GM06990 (cell line): Measurements from ENCODE around the gene TMTC3.

Experiments used
- DNase-seq: peaks from one replicate; pipeline ENCODE4 v3.0.0-alpha.2; 2011; ENCODE audit not compliant: insufficient read length; ENCODE audit errors: extremely low read depth
- H3K27me3 ChIP-seq: replicated peaks from 2 replicates; pipeline ENCODE4 v1.6.0; 2011; ENCODE audit warnings: low read length; ENCODE audit not compliant: control insufficient read depth, insufficient read depth
- H3K36me3 ChIP-seq: 2 replicates; pipeline ENCODE4 v1.5.1; 2011; ENCODE audit warnings: low read length; ENCODE audit not compliant: control insufficient read depth, insufficient read depth
- H3K4me3 ChIP-seq: replicated peaks from 2 replicates; pipeline ENCODE4 v1.5.1; 2011; ENCODE audit warnings: low read depth, mild to moderate bottlenecking, control low read depth, low read length
- CTCF ChIP-seq: IDR thresholded peaks from 2 replicates; pipeline ENCODE4 v1.5.1; 2011; ENCODE audit warnings: low read length, control low read depth, mild to moderate bottlenecking, inconsistent platforms; ENCODE audit not compliant: insufficient read depth, poor library complexity, severe bottlenecking

The TMTC3 gene

GRCh38 chr12:88141774-88142609 lies at the start of gene TMTC3, which contains the start of gene CEP290:
TSS of gene TMTC3 (plus strand) at chr12:88142307. CDS start at chr12:88148316, 6,009 bp downstream.
TSS of gene CEP290 (minus strand) at chr12:88142088. CDS start at chr12:88141307, 781 bp downstream.
- Histone ChIP-seq H3K36me3 (peaks cover under 1% of the 10 kb centered on the region), H3K4me3 (peak within 1 kb of the TSS; percentile 77), H3K27me3 (no peaks in the 10 kb centered on the region)
- DNase-seq: peak; percentile 93
- TF ChIP-seq CTCF: no peak

- TF ChIP-seq CTCF: no peak
- Histone ChIP-seq H3K36me3 (no peaks in the 10 kb centered on the region; the same call in 1 of the 2 replicates), H3K27me3 (no peaks in the 10 kb centered on the region), H3K4me3 (no peak overlapping the region)
- no peak for DNase-seq
Observed at GRCh38 chr12:88092771-88093170, 49.3 kb upstream of the TMTC3 start.

- no peak for TF ChIP-seq CTCF
- H3K4me3 ChIP-seq: no peak overlapping the region
- DNase-seq: no peak
Observed at GRCh38 chr12:88093573-88093972, 48.5 kb upstream of the TMTC3 start.

GRCh38 chr12:88108021-88108420 lies 34.1 kb upstream of the TMTC3 start:
- no peaks in the 10 kb centered on the region; the same call in 1 of the 2 replicates for H3K36me3 ChIP-seq
- TF ChIP-seq CTCF: no peak

More at GRCh38 chr12:88093573-88093972, 48.5 kb upstream of the TMTC3 start:
- Histone ChIP-seq H3K27me3 (no peaks in the 10 kb centered on the region), H3K36me3 (no peaks in the 10 kb centered on the region; the same call in 1 of the 2 replicates)

GRCh38 chr12:88111074-88111652 lies 30.9 kb upstream of the TMTC3 start:
- no peaks in the 10 kb centered on the region for H3K36me3 ChIP-seq
- H3K4me3 ChIP-seq: no peak overlapping the region
- TF ChIP-seq CTCF: peak; percentile 33
- DNase-seq: peak; percentile 2
- H3K27me3 ChIP-seq: no peaks in the 10 kb centered on the region

More at GRCh38 chr12:88108021-88108420, 34.1 kb upstream of the TMTC3 start:
- Histone ChIP-seq H3K27me3 (no peaks in the 10 kb centered on the region), H3K4me3 (no peak overlapping the region)
- DNase-seq: no peak
